GM12873 (cell line): ENCODE measurements around the gene SLC6A15.

Experiments used
- TF ChIP-seq, protein P1 (sequence below): IDR thresholded peaks from 2 replicates; pipeline ENCODE4 v1.5.1; 2012; ENCODE audit warnings: low read depth, mild to moderate bottlenecking, moderate library complexity, low read length, control low read depth; ENCODE audit not compliant: insufficient read depth; ENCODE audit errors: missing control alignments

Gene SLC6A15

DNA sequence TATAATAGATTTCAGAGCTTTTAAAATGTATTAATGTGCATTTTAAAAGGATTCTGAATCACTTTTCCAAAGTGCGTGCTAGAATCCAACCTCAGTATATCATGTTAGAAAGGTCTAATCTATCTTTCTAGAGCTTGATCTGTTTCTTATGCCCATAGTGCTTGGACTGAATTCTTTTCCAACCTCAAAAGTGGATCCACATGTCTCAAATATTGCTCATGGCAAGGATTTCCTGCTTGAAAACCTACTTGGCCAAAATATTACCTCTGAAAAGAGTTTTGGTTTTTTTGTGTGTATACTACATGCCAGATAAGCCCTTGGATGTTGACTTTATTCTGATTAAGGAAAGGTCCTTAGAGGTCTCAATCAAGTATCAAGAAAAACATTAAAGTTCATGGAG, 16.9 kb upstream of the SLC6A15 start:
- TF ChIP-seq, protein P1, sequence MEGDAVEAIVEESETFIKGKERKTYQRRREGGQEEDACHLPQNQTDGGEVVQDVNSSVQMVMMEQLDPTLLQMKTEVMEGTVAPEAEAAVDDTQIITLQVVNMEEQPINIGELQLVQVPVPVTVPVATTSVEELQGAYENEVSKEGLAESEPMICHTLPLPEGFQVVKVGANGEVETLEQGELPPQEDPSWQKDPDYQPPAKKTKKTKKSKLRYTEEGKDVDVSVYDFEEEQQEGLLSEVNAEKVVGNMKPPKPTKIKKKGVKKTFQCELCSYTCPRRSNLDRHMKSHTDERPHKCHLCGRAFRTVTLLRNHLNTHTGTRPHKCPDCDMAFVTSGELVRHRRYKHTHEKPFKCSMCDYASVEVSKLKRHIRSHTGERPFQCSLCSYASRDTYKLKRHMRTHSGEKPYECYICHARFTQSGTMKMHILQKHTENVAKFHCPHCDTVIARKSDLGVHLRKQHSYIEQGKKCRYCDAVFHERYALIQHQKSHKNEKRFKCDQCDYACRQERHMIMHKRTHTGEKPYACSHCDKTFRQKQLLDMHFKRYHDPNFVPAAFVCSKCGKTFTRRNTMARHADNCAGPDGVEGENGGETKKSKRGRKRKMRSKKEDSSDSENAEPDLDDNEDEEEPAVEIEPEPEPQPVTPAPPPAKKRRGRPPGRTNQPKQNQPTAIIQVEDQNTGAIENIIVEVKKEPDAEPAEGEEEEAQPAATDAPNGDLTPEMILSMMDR, result no peak

DNA sequence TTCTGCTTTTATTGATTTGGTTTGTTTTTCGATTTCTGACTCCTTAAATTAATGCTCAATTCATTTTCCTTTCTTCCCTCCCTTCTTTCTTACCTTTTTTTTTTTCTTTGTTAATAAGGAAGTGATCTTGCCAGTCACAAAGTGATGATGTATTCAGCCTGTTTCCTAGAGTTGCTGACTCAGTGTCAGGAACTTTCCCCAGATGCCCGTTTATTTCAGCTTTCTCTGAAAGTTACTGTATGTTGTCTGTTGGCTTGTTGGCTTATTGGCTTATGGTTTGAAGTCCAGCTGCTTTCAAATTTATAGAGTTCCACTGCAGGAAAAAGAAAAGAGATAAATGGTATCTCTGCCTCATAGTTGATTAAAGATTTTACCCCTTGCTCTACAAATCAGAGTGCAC, 12.4 kb upstream of the SLC6A15 start:
- TF ChIP-seq, protein P1, result no peak

DNA sequence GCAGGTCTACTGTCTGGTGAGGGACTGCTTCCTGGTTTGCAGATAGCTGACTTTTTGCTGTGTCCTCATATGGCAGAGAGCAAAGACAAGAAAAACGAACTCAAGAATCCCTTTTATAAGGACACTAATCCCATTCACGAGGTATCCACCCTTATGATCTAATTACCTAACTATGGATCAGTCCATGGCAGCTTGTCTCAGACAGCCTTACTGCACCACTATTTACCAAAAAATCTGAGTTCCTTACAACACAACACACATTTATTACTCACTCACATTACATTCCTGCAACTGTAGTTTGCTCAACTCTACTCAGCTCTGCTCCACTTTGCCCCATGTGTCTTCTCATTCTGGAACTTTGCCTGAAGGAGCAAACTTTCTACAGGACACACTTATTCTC, 10.1 kb upstream of the SLC6A15 start:
- TF ChIP-seq, protein P1, result no peak

DNA sequence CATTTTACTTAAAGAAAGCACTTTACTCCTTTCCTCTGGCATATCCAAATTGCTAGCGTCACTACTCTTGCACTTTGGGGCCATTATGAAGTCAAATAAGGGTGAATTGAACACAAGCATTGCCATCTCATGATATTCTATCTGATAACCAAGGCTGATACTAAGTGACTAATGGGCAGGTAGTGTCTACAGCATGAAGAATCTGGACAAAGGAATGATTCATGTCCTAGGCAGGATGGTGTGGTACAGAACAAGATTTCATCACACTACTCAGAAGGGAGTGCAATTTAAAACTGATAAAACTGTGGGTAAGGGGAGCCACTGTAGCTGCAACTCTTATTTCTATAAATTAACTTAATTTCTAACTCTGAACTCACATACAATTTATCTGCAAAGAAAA, 7.7 kb upstream of the SLC6A15 start:
- TF ChIP-seq, protein P1, result no peak

DNA sequence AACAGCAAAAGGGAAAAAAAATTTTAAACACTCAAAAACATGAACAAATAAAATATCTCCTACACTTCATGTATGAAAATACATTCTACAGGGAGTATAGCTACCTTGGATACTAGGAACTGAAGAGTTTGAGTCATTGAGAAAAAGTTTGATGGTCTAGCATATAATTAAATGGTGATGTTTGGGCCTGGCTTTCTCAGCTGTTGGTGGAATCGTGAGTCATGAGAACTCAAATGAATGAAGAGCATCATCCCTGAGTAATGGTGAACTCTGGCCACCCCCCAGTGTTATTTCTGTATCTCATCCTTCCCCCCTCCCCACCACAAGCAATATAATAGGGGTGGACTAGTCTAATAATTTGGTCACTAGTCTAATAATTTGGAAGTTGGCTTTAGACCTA, 6.7 kb upstream of the SLC6A15 start:
- TF ChIP-seq, protein P1, result no peak

DNA sequence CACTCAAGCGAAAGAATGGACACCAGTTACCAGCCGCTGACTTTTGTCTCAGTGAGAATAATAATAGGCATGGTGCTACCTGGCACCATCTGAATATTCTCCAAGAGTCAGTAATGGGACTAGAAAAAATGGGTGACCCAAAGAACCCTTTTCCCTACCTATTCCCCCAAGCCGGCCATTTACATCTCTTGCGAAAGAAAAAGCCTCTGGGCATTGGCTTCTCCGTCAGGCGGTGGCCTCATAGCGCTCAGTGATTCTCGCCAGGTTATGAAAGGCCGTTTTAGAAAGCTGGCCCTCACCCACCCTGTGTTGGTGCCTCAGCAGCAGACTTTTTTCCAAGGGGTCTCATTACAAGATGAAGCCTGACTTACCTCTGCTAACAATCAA, 523 bp upstream of the SLC6A15 start:
- TF ChIP-seq, protein P1, result no peak

DNA sequence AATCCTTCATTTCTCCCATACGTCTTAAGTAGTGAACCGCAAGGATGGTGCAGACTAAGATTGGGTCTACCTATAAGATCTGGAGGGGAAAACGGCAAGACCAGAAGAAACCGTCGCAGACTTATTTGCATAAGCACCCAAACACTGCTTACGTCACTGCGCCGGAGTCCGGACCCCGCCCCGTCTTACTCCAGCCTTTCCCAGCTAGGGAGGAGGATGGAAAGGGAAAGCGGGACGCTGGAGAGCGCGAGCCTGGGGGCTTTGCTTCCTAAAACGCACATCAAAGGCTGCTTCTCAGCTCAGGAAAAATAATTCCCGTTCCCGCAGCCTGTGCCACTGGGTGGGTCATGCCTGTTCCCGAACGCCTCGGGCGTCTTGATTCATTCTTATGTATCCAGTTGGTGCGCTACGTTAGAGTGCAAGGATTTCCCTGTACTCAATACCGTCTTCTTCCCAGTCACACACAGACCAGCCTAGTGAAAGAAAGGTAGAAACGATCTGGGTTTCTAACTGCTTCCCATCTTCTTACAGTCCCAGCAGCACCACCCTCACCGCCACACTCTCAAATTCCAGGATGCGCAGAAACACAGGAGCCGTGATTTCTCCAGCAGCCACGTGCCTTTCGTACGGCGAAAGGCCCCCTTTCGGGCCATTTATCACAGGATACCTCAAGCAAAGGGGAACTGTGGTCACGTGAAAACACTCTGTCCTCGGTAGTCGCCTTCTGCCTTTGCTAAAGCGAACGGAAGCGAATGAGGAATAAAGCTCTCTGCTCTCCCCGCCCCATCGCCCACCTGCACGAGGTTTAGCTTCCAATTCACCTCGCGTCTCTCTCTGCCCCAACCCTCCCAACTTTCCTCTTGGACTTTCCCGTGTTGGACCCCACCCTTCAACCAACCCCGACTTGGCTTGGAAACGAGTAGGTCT, 1.1 kb downstream of the SLC6A15 start:
- TF ChIP-seq, protein P1, result no peak
